Measurements from ENCODE around the gene DPAGT1.

The DPAGT1 gene

GRCh38 chr11:119121008-119121810 lies 19.6 kb upstream of the DPAGT1 start, which contains the start of gene HINFP (continued):
- TF ChIP-seq PATZ1 (tag by site-specific recombination; IDR thresholded peaks at IDR 0.05) (no peak; the same call in 1 of the 2 replicates), ZFP3 (tag by site-specific recombination; IDR thresholded peaks at IDR 0.05; ENCODE audit: low read depth) (no peak), KLF7 (tag by site-specific recombination; IDR thresholded peaks at IDR 0.05; ENCODE audit: borderline replicate concordance) (peak; percentile 21; the same call in 1 of the 2 replicates), ZNF433 (tag by site-specific recombination; IDR thresholded peaks at IDR 0.05; ENCODE audit: low read depth) (no peak), ZNF664 (tag by site-specific recombination; IDR thresholded peaks at IDR 0.05) (no peak), ZNF791 (tag by site-specific recombination; IDR thresholded peaks at IDR 0.05) (no peak), ZNF175 (tag by site-specific recombination; IDR thresholded peaks at IDR 0.05) (no peak), SP2 (tag by site-specific recombination; IDR thresholded peaks at IDR 0.05) (peak; percentile 98), ZNF239 (tag by site-specific recombination; IDR thresholded peaks at IDR 0.05) (no peak), ZNF223 (tag by site-specific recombination; IDR thresholded peaks at IDR 0.05) (no peak), HOXC10 (CRISPR knock-in tag; IDR thresholded peaks at IDR 0.05) (no peak), ZNF837 (tag by site-specific recombination; IDR thresholded peaks at IDR 0.05) (no peak), BCL11A (tag by site-specific recombination; IDR thresholded peaks at IDR 0.05; ENCODE audit: low read depth) (no peak), ZNF292 (tag by site-specific recombination; IDR thresholded peaks at IDR 0.05; ENCODE audit: borderline replicate concordance, low read depth) (no peak), ZBTB6 (tag by site-specific recombination; IDR thresholded peaks at IDR 0.05) (peak; percentile 36; the same call in 1 of the 2 replicates), ZNF677 (tag by site-specific recombination; IDR thresholded peaks at IDR 0.05) (no peak), ZNF692 (tag by site-specific recombination; IDR thresholded peaks at IDR 0.05) (peak; percentile 89), ZNF202 (tag by site-specific recombination; IDR thresholded peaks at IDR 0.05; ENCODE audit: borderline replicate concordance) (no peak), TCF7L2 (IDR thresholded peaks at IDR 0.05; ENCODE audit: borderline replicate concordance, low read depth, low read length) (no peak), ZNF449 (tag by site-specific recombination; IDR thresholded peaks at IDR 0.05) (0 out of 2 replicates have a peak, but pooled peaks have one; percentile 18), ZNF324 (tag by site-specific recombination; IDR thresholded peaks at IDR 0.05) (0 out of 2 replicates have a peak, but pooled peaks have one; percentile 41), GLI2 (tag by site-specific recombination; IDR thresholded peaks at IDR 0.05; ENCODE audit: borderline replicate concordance, low read depth) (no peak), ZBTB1 (tag by site-specific recombination; IDR thresholded peaks at IDR 0.05) (no peak), ZNF571 (tag by site-specific recombination; IDR thresholded peaks at IDR 0.05) (no peak), ZNF280C (tag by site-specific recombination; IDR thresholded peaks at IDR 0.05) (no peak), WT1 (tag by site-specific recombination; IDR thresholded peaks at IDR 0.05) (peak; percentile 17; the same call in 1 of the 2 replicates), ZNF133 (tag by site-specific recombination; IDR thresholded peaks at IDR 0.05) (no peak), PRDM6 (tag by site-specific recombination; IDR thresholded peaks at IDR 0.05) (no peak; the same call in 1 of the 2 replicates), ZNF776 (tag by site-specific recombination; IDR thresholded peaks at IDR 0.05; ENCODE audit: borderline replicate concordance) (no peak), KLF8 (tag by site-specific recombination; IDR thresholded peaks at IDR 0.05) (no peak)
